GM06990 (cell line): ENCODE results near the gene SIGLEC12.

Source experiments
- DNase-seq: peaks from one replicate; pipeline ENCODE4 v3.0.0-alpha.2; 2011; ENCODE audit not compliant: insufficient read length; ENCODE audit errors: extremely low read depth
- H3K27me3 ChIP-seq: replicated peaks from 2 replicates; pipeline ENCODE4 v1.6.0; 2011; ENCODE audit warnings: low read length; ENCODE audit not compliant: control insufficient read depth, insufficient read depth
- H3K36me3 ChIP-seq: 2 replicates; pipeline ENCODE4 v1.5.1; 2011; ENCODE audit warnings: low read length; ENCODE audit not compliant: control insufficient read depth, insufficient read depth
- H3K4me3 ChIP-seq: replicated peaks from 2 replicates; pipeline ENCODE4 v1.5.1; 2011; ENCODE audit warnings: low read depth, mild to moderate bottlenecking, control low read depth, low read length
- TF ChIP-seq, protein P1 (sequence below): IDR thresholded peaks from 2 replicates; pipeline ENCODE4 v1.5.1; 2011; ENCODE audit warnings: low read length, control low read depth, mild to moderate bottlenecking, inconsistent platforms; ENCODE audit not compliant: insufficient read depth, poor library complexity, severe bottlenecking

Gene SIGLEC12

DNA sequence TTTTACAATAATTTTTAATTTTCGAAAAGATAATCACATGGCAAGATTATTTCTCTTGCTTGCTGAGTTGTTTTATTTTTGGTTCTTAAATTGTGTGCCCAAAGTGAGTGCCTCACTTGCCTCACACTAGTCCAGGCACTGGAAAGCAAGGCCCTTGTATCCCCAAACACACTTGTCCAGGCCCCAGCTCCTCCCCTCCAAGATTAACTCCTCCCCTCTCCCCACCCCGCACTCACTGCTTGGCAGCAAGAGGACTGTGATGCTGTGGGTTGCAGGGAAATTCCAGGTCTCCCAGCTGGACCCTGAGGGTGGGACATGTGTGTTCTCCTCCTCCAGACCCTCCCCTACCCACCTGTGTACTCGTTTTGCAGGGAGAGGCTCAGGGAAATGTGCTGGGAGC, 3.9 kb downstream of the SIGLEC12 start:
- no peaks in the 10 kb centered on the region for H3K36me3 ChIP-seq
- TF ChIP-seq, protein P1, sequence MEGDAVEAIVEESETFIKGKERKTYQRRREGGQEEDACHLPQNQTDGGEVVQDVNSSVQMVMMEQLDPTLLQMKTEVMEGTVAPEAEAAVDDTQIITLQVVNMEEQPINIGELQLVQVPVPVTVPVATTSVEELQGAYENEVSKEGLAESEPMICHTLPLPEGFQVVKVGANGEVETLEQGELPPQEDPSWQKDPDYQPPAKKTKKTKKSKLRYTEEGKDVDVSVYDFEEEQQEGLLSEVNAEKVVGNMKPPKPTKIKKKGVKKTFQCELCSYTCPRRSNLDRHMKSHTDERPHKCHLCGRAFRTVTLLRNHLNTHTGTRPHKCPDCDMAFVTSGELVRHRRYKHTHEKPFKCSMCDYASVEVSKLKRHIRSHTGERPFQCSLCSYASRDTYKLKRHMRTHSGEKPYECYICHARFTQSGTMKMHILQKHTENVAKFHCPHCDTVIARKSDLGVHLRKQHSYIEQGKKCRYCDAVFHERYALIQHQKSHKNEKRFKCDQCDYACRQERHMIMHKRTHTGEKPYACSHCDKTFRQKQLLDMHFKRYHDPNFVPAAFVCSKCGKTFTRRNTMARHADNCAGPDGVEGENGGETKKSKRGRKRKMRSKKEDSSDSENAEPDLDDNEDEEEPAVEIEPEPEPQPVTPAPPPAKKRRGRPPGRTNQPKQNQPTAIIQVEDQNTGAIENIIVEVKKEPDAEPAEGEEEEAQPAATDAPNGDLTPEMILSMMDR, result no peak
- H3K4me3 ChIP-seq, result no peak overlapping the region
- H3K27me3 ChIP-seq, result no peaks in the 10 kb centered on the region; the same call in 1 of the 2 replicates
- no peak for DNase-seq

DNA sequence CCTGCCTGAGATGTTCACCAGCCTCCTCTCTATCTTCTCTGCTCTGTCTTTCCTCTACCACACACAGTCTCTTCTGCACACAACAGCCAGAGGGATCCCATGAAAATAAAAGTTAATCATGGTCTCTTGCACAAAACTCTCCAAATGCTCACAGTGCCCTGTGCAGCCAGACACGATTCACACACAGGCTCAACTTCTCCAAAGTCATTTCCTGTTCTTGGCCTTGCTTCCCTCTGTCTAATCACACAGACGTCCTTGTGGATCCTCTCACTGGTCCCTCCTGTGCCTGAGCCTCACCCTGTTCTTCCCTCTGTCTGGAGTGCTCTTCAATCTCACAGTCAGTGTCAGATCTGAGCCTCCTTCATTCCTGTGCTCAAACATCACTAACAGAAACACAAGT, 7.8 kb downstream of the SIGLEC12 start:
- H3K27me3 ChIP-seq, result no peaks in the 10 kb centered on the region; the same call in none of the 2 replicates

DNA sequence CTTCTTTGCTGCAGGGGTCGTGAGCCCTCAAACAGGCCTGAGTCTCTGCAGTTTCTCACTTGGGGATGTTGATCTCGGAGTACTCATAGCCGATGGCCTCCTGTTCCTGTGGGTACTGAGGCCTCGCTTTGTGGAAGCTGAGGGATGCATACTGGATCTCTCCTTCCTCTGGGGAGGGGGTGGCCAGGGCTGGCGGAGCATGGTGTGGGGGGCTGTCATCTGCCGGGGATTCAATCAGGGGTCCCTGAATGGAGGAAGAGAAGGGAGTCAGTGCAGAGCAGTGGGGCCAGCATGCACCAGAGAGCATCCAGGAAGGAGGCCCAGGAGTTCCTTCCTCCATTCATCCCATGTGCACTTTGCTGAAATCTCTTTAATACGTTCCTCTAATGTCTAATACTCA, 10.0 kb downstream of the SIGLEC12 start:
- Histone ChIP-seq H3K4me3 (no peak overlapping the region), H3K27me3 (no peaks in the 10 kb centered on the region; the same call in none of the 2 replicates), H3K36me3 (no peaks in the 10 kb centered on the region)
- no peak for DNase-seq
- TF ChIP-seq, protein P1, result no peak

More for the DNA sequence above, 7.8 kb downstream of the SIGLEC12 start:
- no peak overlapping the region for H3K4me3 ChIP-seq
- TF ChIP-seq, protein P1, result no peak
- no peak for DNase-seq
- no peaks in the 10 kb centered on the region for H3K36me3 ChIP-seq

DNA sequence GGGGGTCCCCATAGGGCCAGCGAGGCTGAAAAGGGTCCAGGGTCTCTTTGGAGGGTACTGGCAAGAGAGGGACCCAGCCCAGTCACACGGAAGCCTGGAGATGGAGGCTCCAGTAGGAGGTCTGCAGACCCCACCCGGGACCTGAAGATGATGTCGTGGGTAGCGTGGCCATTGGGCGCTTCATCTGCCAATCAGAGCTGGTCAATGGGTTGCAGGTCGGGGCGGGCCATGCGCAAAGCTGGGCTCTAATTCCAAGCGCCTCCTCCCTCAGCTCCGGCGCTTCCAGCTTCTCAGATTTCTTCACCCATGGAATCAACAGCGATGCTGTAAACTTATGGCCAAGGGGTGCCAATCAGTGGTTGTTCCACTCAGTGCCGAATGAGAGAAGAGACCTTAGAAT, 10.9 kb downstream of the SIGLEC12 start:
- TF ChIP-seq, protein P1, result no peak
- Histone ChIP-seq H3K27me3 (no peaks in the 10 kb centered on the region; the same call in none of the 2 replicates), H3K4me3 (no peak overlapping the region), H3K36me3 (no peaks in the 10 kb centered on the region)
- DNase-seq, result no peak

DNA sequence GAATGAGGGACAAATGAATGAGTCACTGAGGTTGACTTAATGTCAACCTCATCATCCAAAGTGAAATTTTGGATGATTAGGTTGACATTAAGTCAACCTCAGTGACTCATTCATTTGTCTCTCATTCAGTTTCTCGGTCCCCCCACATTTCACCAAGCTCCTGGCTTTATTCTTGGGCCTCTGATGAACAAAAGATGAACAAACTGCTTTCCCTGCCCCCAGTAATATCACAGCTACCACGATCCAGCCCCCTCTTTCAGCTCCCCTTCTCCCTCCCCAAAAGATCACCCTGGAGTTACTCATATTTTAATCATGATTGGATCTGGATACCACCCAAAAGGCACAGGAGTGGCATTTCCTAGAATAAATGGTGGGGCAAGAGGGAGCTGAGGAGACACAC, 12.5 kb downstream of the SIGLEC12 start:
- no peaks in the 10 kb centered on the region for H3K36me3 ChIP-seq
- TF ChIP-seq, protein P1, result no peak
- DNase-seq, result no peak
- peaks cover 1% of the 10 kb centered on the region for H3K27me3 ChIP-seq
- H3K4me3 ChIP-seq, result no peak overlapping the region

DNA sequence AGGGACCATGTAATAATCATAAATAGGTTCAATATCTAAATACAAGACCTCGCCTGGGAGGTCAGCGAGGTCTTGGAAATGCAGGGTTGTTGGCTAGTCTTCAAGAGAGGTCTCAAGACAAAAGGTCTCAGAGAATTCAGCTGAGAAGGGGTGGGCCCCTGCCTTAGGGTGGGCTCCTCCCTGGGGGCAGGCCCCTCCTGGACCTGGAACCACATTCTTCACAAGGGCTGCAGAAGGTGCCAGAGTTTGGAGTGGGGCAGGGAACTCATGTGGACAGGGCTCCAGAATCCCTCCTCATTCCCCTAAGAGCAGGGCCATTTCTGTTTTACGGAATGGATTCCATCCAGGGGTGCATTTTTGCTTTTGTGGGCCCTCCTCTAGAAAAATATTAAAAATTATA, 13.1 kb downstream of the SIGLEC12 start:
- Histone ChIP-seq H3K4me3 (no peak overlapping the region), H3K36me3 (no peaks in the 10 kb centered on the region), H3K27me3 (peaks cover 1% of the 10 kb centered on the region)
- DNase-seq, result no peak
- TF ChIP-seq, protein P1, result no peak
